HEK293 (cell line): ENCODE results near the gene PDGFA.

Experiments used
- REST ChIP-seq: fragments of 450-650 bp; formaldehyde crosslinking; IDR thresholded peaks from 2 replicates; pipeline ENCODE4 v1.5.1; 2016; ENCODE audit warnings: missing biosample characterization, missing genetic modification characterization
- ZBTB48 ChIP-seq: fragments of 450-650 bp; formaldehyde crosslinking; IDR thresholded peaks from 2 replicates; pipeline ENCODE4 v1.5.1; 2016; ENCODE audit warnings: missing biosample characterization, missing genetic modification characterization
- ZIC2 ChIP-seq: fragments of 450-650 bp; formaldehyde crosslinking; IDR thresholded peaks from 2 replicates; pipeline ENCODE4 v1.5.1; 2016; ENCODE audit warnings: missing biosample characterization, missing genetic modification characterization
- ZNF23 ChIP-seq: fragments of 450-650 bp; formaldehyde crosslinking; IDR thresholded peaks from 2 replicates; pipeline ENCODE4 v1.5.1; 2016; ENCODE audit warnings: missing biosample characterization, missing genetic modification characterization, borderline replicate concordance
- ZNF791 ChIP-seq: fragments of 450-650 bp; formaldehyde crosslinking; IDR thresholded peaks from 2 replicates; pipeline ENCODE4 v1.5.1; 2016; ENCODE audit warnings: missing biosample characterization, missing genetic modification characterization
- ZNF843 ChIP-seq: fragments of 450-650 bp; formaldehyde crosslinking; IDR thresholded peaks from 2 replicates; pipeline ENCODE4 v1.5.1; 2016; ENCODE audit warnings: missing biosample characterization, missing genetic modification characterization
- ZSCAN18 ChIP-seq: fragments of 450-650 bp; formaldehyde crosslinking; IDR thresholded peaks from 2 replicates; pipeline ENCODE4 v1.5.1; 2016; ENCODE audit warnings: missing biosample characterization, missing genetic modification characterization
- TF ChIP-seq, protein P1 (sequence below): fragments of 450-650 bp; formaldehyde crosslinking; IDR thresholded peaks from 2 replicates; pipeline ENCODE4 v1.5.1; 2016; ENCODE audit warnings: missing biosample characterization, missing genetic modification characterization

DNA sequence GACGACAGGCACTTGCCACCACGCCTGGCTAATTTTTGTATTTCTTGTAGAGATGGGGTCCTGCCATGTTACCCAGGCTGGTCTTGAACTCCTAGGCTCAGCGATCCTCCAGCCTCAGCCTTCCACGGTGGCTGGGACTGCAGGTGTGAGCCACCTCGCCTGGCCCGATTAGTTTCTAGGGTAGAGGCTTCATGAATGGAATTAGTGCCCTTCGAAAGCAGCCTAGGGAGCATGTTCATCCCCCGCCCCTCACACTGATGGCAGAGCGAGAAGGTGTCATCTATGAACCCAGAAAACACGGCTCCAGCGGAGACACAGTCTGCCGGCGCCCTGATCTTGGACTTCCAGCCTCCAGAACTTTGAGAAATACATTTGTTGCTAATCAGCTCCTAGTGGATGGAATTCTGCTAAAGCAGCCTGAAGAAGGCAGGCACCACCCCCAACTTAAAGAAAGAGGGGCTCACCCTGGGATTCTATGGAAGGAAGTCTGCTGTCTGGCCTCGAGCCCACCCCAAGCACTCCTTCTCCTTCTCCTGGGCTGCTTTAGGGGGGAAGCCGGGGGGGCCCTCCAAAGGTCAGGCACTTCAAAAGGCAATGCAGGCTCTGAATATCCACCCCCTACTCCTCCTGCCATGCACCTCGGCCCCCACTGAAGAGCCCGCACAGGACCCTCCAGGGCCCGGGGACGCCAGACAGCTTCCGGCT lies 10.1 kb downstream of the PDGFA start:
- TF ChIP-seq ZNF791 (tag by site-specific recombination) (no peak), ZIC2 (tag by site-specific recombination) (no peak), ZNF23 (tag by site-specific recombination) (no peak), REST (tag by site-specific recombination) (no peak), ZNF843 (tag by site-specific recombination) (no peak), ZSCAN18 (tag by site-specific recombination) (no peak), ZBTB48 (tag by site-specific recombination) (no peak)
- TF ChIP-seq, protein P1, sequence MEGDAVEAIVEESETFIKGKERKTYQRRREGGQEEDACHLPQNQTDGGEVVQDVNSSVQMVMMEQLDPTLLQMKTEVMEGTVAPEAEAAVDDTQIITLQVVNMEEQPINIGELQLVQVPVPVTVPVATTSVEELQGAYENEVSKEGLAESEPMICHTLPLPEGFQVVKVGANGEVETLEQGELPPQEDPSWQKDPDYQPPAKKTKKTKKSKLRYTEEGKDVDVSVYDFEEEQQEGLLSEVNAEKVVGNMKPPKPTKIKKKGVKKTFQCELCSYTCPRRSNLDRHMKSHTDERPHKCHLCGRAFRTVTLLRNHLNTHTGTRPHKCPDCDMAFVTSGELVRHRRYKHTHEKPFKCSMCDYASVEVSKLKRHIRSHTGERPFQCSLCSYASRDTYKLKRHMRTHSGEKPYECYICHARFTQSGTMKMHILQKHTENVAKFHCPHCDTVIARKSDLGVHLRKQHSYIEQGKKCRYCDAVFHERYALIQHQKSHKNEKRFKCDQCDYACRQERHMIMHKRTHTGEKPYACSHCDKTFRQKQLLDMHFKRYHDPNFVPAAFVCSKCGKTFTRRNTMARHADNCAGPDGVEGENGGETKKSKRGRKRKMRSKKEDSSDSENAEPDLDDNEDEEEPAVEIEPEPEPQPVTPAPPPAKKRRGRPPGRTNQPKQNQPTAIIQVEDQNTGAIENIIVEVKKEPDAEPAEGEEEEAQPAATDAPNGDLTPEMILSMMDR (tag by site-specific recombination), result no peak
